ENCODE measurements around the gene GRM8.

The GRM8 gene

DNA sequence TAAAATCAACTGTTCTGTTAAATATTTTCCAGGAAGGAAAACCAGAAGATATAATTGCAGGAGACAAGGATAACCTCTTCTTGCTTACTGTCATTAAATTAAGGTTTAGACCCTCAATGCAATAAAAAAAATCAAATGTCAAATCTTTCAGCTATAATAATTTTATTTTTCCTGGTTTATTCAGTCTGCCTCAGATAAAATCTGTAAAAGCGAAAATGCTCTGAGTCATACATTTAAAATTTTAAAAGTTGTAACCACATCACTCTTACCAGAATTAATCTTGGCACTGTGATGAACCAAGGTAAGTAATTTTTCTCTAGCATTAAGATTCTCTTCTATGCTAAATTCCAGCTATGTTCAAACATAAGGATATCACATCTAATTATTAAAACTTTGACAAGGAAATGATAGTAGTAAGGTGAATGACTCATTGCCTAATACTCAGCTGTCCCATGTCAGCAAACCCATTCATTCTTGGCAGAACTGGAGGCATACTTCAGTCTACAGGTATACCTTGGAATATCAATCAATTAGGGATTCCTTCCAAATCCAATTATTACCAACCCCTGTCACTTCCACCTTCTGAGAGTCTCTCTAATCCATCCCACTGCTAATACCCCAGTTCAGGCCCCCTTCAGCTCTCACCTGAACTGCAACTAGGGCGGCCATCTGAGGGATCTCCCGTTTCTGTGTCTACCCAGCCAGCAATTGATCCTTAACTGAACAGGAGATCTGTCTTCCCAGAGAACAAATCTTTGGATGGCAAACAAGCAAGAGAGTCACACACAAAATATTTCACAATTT, 434.1 kb downstream of the GRM8 start:
- H3K4me3 ChIP-seq (ENCODE audit: control insufficient read depth, low read depth, low read length), result no peak overlapping the region
- no peak for DNase-seq (ENCODE audit: low read depth)
- TF ChIP-seq, protein P1, sequence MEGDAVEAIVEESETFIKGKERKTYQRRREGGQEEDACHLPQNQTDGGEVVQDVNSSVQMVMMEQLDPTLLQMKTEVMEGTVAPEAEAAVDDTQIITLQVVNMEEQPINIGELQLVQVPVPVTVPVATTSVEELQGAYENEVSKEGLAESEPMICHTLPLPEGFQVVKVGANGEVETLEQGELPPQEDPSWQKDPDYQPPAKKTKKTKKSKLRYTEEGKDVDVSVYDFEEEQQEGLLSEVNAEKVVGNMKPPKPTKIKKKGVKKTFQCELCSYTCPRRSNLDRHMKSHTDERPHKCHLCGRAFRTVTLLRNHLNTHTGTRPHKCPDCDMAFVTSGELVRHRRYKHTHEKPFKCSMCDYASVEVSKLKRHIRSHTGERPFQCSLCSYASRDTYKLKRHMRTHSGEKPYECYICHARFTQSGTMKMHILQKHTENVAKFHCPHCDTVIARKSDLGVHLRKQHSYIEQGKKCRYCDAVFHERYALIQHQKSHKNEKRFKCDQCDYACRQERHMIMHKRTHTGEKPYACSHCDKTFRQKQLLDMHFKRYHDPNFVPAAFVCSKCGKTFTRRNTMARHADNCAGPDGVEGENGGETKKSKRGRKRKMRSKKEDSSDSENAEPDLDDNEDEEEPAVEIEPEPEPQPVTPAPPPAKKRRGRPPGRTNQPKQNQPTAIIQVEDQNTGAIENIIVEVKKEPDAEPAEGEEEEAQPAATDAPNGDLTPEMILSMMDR (conservative IDR thresholded peaks at IDR 0.05; ENCODE audit: control insufficient read depth, insufficient read depth, low read depth, low read length), result no peak

DNA sequence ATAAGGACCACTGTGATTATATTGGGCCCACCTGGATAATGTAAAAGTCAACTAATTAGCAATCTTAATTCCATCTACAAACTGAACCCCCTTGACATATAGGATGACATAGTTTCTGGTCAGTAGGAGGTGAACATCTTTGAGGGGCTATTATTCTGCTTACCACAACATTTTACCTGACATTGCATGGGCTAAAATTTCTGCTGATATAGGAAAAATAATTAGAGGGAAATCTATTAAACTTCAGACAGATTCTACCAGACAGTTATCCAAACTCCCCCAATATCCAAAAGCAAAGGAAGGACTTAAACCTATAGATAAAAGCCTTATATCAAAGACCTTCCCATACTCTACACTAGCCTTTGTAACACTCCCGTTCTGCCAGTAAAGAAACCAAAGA, 443.6 kb downstream of the GRM8 start:
- TF ChIP-seq, protein P1 (conservative IDR thresholded peaks at IDR 0.05; ENCODE audit: control insufficient read depth, insufficient read depth, low read depth, low read length), result no peak
- H3K4me3 ChIP-seq (ENCODE audit: control insufficient read depth, low read depth, low read length), result no peak overlapping the region
- no peak for DNase-seq (ENCODE audit: low read depth)

- H3K4me3 ChIP-seq (ENCODE audit: control insufficient read depth, low read depth, low read length), result no peak overlapping the region
- DNase-seq (ENCODE audit: low read depth), result no peak
- TF ChIP-seq, protein P1 (conservative IDR thresholded peaks at IDR 0.05; ENCODE audit: control insufficient read depth, insufficient read depth, low read depth, low read length), result no peak
These were observed 446.1 kb downstream of the GRM8 start for GRCh38 chr7:126806614-126807013.

DNA sequence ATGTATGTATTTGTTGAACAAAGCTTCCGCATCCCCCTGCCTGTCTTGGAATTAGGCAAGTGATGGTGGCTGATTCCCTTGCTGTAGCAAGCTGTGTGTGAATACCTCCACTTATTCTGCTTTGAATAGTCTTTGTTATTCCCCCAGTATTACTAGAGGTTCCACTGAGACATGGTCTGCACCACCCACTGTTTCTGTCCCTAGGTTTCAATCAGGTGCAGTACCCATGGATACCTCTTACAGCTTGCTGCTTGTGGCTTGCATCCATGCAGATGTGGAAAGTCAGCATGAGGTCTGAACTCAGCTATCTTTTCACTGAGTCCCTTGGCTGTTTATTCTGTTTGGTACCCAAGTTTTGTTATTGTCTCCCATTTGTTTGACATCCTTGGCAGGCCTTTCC, 447.4 kb downstream of the GRM8 start:
- no peak for DNase-seq (ENCODE audit: low read depth)
- no peak overlapping the region for H3K4me3 ChIP-seq (ENCODE audit: control insufficient read depth, low read depth, low read length)
- TF ChIP-seq, protein P1 (conservative IDR thresholded peaks at IDR 0.05; ENCODE audit: control insufficient read depth, insufficient read depth, low read depth, low read length), result no peak

GRCh38 chr7:126804604-126805003, 448.1 kb downstream of the GRM8 start:
- no peak for DNase-seq (ENCODE audit: low read depth)
- no peak overlapping the region for H3K4me3 ChIP-seq (ENCODE audit: control insufficient read depth, low read depth, low read length)
- TF ChIP-seq, protein P1 (conservative IDR thresholded peaks at IDR 0.05; ENCODE audit: control insufficient read depth, insufficient read depth, low read depth, low read length), result no peak

GRCh38 chr7:126803990-126804389, 448.8 kb downstream of the GRM8 start:
- TF ChIP-seq, protein P1 (conservative IDR thresholded peaks at IDR 0.05; ENCODE audit: control insufficient read depth, insufficient read depth, low read depth, low read length), result no peak
- no peak for DNase-seq (ENCODE audit: low read depth)
- no peak overlapping the region for H3K4me3 ChIP-seq (ENCODE audit: control insufficient read depth, low read depth, low read length)
